Omental fat pad (tissue), 4 donors: Measurements from ENCODE around the gene WNT9B. TPM values are rescaled to one million over a fixed set of nuclear protein-coding genes. Genes with fewer than 3 reads are reported as not detected.

Experiments
- ATAC-seq: fragments of 150-250 bp; one replicate; pipeline ENCODE4 v1.9.1; 2016; ENCODE audit warnings: mild to moderate bottlenecking, moderate library complexity; ENCODE audit not compliant: low FRiP score
- DNase-seq: peaks from one replicate; pipeline ENCODE4 v3.0.0-alpha.2; 2019; ENCODE audit warnings: low spot score
- CTCF ChIP-seq, 3 donors: fragments of 450-650 bp; IDR thresholded peaks; one replicate each; pipeline ENCODE4 v1.5.1; 2016 to 2017; ENCODE audit warnings: antibody characterized with exemption in 3 of 3, mild to moderate bottlenecking in 3 of 3, moderate library complexity in 2 of 3
- total RNA-seq, 4 donors: library from RNA; depleted of rRNA; stranded (reverse); fragments of >200 nt; gene quantifications; one replicate each; pipeline ENCODE4 v1.1.0, GENCODE V29; 2016

The WNT9B gene
- total RNA-seq, 4 donors from 2014 or later, result 0.36 to 1.9 (median 1.5) TPM; not detected in 1

GRCh38 chr17:46908068-46908737 lies 56.8 kb downstream of the WNT9B start:
- DNase-seq (no peak), ATAC-seq (no peak)
- no peak for TF ChIP-seq CTCF (IDR thresholded peaks at IDR 0.05)

DNA sequence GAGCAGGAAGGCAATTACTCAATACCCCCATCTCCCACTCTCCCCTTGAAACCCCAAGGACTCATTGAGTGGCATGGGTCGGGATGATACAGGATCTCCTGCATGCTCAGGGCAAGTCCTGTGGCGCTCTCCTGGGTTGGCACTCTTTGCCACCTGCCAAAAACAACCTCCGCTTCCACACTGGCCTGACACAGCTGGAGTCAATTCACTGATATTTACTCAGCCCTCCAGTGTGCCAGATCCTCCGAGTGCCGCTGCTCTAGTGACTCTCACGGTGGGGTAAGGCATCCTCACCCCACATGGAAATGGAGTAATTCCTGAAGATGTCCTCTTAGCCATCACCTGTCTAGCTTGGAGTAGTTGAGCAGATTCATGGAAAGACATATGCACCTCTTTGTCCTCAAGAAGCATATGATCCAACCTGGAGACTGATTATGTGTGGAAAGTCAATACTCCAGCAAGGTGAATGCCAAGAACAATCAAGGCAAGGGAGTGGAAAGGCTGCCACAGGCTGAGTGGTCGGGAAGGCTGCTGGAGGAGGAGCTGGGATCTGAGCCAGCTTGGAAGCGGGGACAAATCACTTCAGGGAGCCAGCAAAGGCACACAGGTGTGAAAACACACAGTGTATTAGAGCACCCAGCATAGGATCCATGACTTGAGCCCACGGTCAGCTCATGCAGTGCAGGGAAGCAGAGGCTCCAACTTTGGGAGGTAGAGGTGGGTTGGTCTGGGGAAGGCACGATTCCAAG lies 59.0 kb downstream of the WNT9B start:
- ATAC-seq (no peak), DNase-seq (no peak)
- no peak for TF ChIP-seq CTCF (IDR thresholded peaks at IDR 0.05)

DNA sequence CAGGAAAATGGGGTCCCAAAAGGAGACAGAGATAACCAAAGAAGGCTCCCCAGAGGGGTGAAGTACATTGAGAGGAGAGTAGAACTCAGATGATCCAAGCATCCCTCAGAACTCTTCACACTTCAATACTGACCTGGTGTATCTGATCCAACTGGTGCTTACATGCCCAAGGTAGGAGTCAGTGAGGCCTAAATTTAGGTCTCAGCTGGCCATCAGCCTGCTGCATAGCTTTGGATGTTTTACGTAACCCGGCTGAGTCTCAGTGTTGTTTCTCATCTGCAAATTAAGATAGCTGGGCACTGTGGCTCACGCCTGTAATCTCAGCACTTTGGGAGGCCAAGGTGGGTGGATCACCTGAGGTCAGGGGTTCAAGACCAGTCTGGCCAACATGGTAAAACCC lies 59.9 kb downstream of the WNT9B start:
- ATAC-seq (no peak), DNase-seq (no peak)
- no peak for TF ChIP-seq CTCF (IDR thresholded peaks at IDR 0.05)

DNA sequence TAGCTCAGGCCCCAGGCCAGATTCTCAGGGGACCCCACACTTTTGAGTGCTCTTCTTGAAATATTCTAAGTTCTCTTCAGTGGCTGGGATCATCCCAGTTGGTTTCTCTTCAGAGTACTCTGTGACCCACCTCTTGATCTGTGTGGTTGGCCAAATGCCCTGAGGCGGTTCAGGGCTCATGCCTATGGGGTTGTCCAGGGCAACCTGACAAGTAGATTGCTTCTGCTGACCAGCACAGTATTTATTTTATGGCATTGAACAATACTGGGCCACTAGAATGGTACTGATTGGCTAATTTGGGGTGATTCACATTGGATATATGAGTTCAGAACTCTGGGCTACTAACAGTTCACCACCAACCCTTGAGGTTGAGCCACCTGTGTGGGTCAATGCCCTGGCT lies 64.2 kb downstream of the WNT9B start:
- DNase-seq (no peak), ATAC-seq (no peak)
- TF ChIP-seq CTCF (IDR thresholded peaks at IDR 0.05), result no peak

GRCh38 chr17:46916211-46916610 lies 64.8 kb downstream of the WNT9B start:
- no peak for TF ChIP-seq CTCF (IDR thresholded peaks at IDR 0.05)
- DNase-seq (no peak), ATAC-seq (no peak)

DNA sequence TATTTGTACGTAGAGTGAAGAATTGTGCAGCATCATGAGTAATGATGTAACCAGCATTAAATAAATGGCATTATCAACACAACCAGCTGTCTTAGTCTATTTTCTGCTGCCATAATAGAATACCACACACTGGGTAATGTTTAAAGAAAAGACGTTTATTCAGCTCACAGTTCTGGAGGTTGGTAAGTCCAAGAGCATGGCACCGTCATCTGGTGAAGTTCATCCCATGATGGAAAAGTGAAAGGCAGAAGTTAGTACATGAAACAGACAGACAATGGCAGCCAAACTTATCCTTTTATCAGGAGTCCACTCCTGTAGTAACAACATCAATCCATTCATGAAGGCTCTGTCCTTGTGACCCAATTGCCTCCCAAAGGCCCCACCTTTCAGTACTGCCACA lies 65.2 kb downstream of the WNT9B start:
- DNase-seq (no peak), ATAC-seq (no peak)
- TF ChIP-seq CTCF (IDR thresholded peaks at IDR 0.05), result no peak

GRCh38 chr17:46917041-46917440 lies 65.7 kb downstream of the WNT9B start:
- DNase-seq (no peak), ATAC-seq (no peak)
- TF ChIP-seq CTCF (IDR thresholded peaks at IDR 0.05), result no peak
